WTC11 (cell line): Measurements from ENCODE around the gene GP9. TPM values are rescaled to one million over a fixed set of nuclear protein-coding genes. Genes with fewer than 3 reads are reported as not detected.

Experiments used
- ATAC-seq: fragments of 200-7000 bp; cut with Tn5 transposase; 2 replicates; pipeline ENCODE4 v1.10.0; 2021; ENCODE audit warnings: mild to moderate bottlenecking, moderate library complexity
- CTCF ChIA-PET: fragments of 300-600 bp; sonication (Branson Sonifier 250); formaldehyde crosslinking; loops from one replicate; lab custom pipeline; 2021; ENCODE audit warnings: antibody characterized with exemption; lab: Charles Lee
- POLR2A ChIA-PET: fragments of 350-600 bp; sonication (Branson Sonifier 250); formaldehyde crosslinking; loops from one replicate; lab custom pipeline; 2021; ENCODE audit warnings: antibody characterized with exemption; lab: Charles Lee
- DNase-seq: peaks from one replicate; pipeline ENCODE4 v3.0.0; 2021; ENCODE audit warnings: low spot score
- H3K27ac Mint-ChIP-seq: 2 replicates; pipeline ENCODE4 v1.8.0; 2021; ENCODE audit warnings: mixed read lengths
- H3K27me3 Mint-ChIP-seq: 2 replicates; pipeline ENCODE4 v1.8.0; 2021; ENCODE audit warnings: low read depth, mild to moderate bottlenecking, moderate library complexity, mixed read lengths
- H3K36me3 Mint-ChIP-seq: 2 replicates; pipeline ENCODE4 v1.8.0; 2021; ENCODE audit warnings: mixed read lengths
- H3K4me1 Mint-ChIP-seq: 2 replicates; pipeline ENCODE4 v1.8.0; 2022; ENCODE audit warnings: mixed read lengths
- H3K4me3 Mint-ChIP-seq: 2 replicates; pipeline ENCODE4 v1.8.0; 2021; ENCODE audit warnings: mild to moderate bottlenecking, moderate library complexity, mixed read lengths
- H3K9me3 Mint-ChIP-seq: 2 replicates; pipeline ENCODE4 v1.8.0; 2021; ENCODE audit warnings: mixed read lengths
- ESRRA ChIP-seq: sonication (generic); formaldehyde crosslinking; IDR thresholded peaks from 2 replicates; pipeline ENCODE4 v1.8.1; 2022; ENCODE audit warnings: mild to moderate bottlenecking, missing genetic modification reagents, borderline replicate concordance
- IRF2 ChIP-seq: sonication (generic); formaldehyde crosslinking; IDR thresholded peaks from 2 replicates; pipeline ENCODE4 v1.8.0; 2022; ENCODE audit warnings: low read depth, missing genetic modification reagents, borderline replicate concordance
- JAZF1 ChIP-seq: fragments of 250-450 bp; sonication (Bioruptor Pico); IDR thresholded peaks from 2 replicates; pipeline ENCODE4 v1.9.0; 2021; ENCODE audit warnings: moderate library complexity, mild to moderate bottlenecking, inconsistent platforms
- JUN ChIP-seq: sonication (generic); formaldehyde crosslinking; IDR thresholded peaks from 2 replicates; pipeline ENCODE4 v1.8.0; 2023; ENCODE audit warnings: mild to moderate bottlenecking, missing genetic modification reagents
- NFYB ChIP-seq: sonication (generic); formaldehyde crosslinking; conservative IDR thresholded peaks from 2 replicates; pipeline ENCODE4 v1.8.0; 2022; ENCODE audit warnings: low read depth, missing genetic modification reagents
- NR2C2 ChIP-seq: sonication (generic); formaldehyde crosslinking; IDR thresholded peaks from 2 replicates; pipeline ENCODE4 v1.8.0; 2022; ENCODE audit warnings: mild to moderate bottlenecking, missing genetic modification reagents
- OVOL2 ChIP-seq: fragments of 250-450 bp; sonication (Bioruptor Pico); IDR thresholded peaks from 2 replicates; pipeline ENCODE4 v1.9.0; 2021; ENCODE audit warnings: mild to moderate bottlenecking, borderline replicate concordance
- RELA ChIP-seq: sonication (generic); formaldehyde crosslinking; IDR thresholded peaks from 2 replicates; pipeline ENCODE4 v1.8.1; 2022; ENCODE audit warnings: missing genetic modification reagents, mild to moderate bottlenecking, borderline replicate concordance
- TEAD4 ChIP-seq: sonication (generic); formaldehyde crosslinking; IDR thresholded peaks from 2 replicates; pipeline ENCODE4 v1.8.0; 2022; ENCODE audit warnings: mild to moderate bottlenecking, missing genetic modification reagents
- TP53 ChIP-seq: sonication (generic); formaldehyde crosslinking; IDR thresholded peaks from 2 replicates; pipeline ENCODE4 v1.8.1; 2023; ENCODE audit warnings: mild to moderate bottlenecking, missing genetic modification reagents
- ZNF396 ChIP-seq: fragments of 250-450 bp; sonication (Bioruptor Pico); IDR thresholded peaks from 2 replicates; pipeline ENCODE4 v1.8.0; 2021; ENCODE audit warnings: mild to moderate bottlenecking, moderate library complexity, borderline replicate concordance
- ZNF423 ChIP-seq: fragments of 250-450 bp; sonication (Bioruptor Pico); IDR thresholded peaks from 2 replicates; pipeline ENCODE4 v2.1.2; 2022; ENCODE audit warnings: mild to moderate bottlenecking, moderate library complexity
- total RNA-seq: library from RNA; stranded (reverse); gene quantifications from 3 replicates; pipeline ENCODE4 v1.2.3, GENCODE V29; 2021
- TF ChIP-seq, protein P1 (sequence below): fragments of 250-450 bp; sonication (Bioruptor Pico); conservative IDR thresholded peaks from 2 replicates; pipeline ENCODE4 v1.9.0; 2021; ENCODE audit warnings: mild to moderate bottlenecking
- TF ChIP-seq, protein P2 (sequence below): fragments of 250-450 bp; sonication (Bioruptor Pico); IDR thresholded peaks from 2 replicates; pipeline ENCODE4 v1.9.0; 2021; ENCODE audit warnings: mild to moderate bottlenecking, borderline replicate concordance
- TF ChIP-seq, protein P3 (sequence below): sonication (generic); formaldehyde crosslinking; IDR thresholded peaks from 2 replicates; pipeline ENCODE4 v1.8.0; 2023; ENCODE audit warnings: missing genetic modification reagents
- TF ChIP-seq, protein P4 (sequence below): fragments of 250-450 bp; sonication (Bioruptor Pico); IDR thresholded peaks from 2 replicates; pipeline ENCODE4 v1.9.0; 2021; ENCODE audit warnings: moderate library complexity, mild to moderate bottlenecking, inconsistent platforms, borderline replicate concordance
- TF ChIP-seq, protein P5 (sequence below): sonication (generic); formaldehyde crosslinking; IDR thresholded peaks from 2 replicates; pipeline ENCODE4 v1.8.0; 2023; ENCODE audit warnings: mild to moderate bottlenecking, missing genetic modification reagents
- TF ChIP-seq, protein P6 (sequence below): sonication (generic); formaldehyde crosslinking; IDR thresholded peaks from 2 replicates; pipeline ENCODE4 v1.8.1; 2023; ENCODE audit warnings: mild to moderate bottlenecking, missing genetic modification reagents, moderate library complexity
- TF ChIP-seq, protein P7 (sequence below): sonication (generic); formaldehyde crosslinking; conservative IDR thresholded peaks from 2 replicates; pipeline ENCODE4 v1.8.1; 2023; ENCODE audit warnings: mild to moderate bottlenecking, low read depth, missing genetic modification reagents, moderate library complexity
- TF ChIP-seq, protein P8 (sequence below): fragments of 250-450 bp; sonication (Bioruptor Pico); IDR thresholded peaks from 2 replicates; pipeline ENCODE4 v1.8.0; 2021; ENCODE audit warnings: mild to moderate bottlenecking

GP9 gene
- total RNA-seq, 1 experiment from 2014 or later: not detected

DNA sequence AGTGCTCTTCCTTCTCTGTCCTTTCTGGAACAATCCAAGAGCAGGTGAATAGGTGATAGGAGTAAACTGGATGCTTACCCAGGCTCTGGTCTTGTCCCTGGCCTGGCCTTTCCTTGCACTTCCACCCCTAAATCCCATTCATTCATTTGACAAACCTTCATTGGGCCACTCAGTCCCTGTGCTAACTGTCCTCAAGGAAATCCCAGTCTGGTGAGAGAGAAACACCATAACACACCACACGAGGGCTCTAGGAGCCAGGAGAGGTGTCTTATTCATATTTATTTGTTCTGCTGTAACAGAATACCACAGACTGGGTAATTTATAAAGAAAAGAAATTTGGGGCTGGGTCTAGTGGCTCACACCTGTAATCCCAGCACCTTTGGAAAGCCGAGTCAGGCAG, 36.7 kb upstream of the GP9 start (continued):
- TF ChIP-seq, protein P1, sequence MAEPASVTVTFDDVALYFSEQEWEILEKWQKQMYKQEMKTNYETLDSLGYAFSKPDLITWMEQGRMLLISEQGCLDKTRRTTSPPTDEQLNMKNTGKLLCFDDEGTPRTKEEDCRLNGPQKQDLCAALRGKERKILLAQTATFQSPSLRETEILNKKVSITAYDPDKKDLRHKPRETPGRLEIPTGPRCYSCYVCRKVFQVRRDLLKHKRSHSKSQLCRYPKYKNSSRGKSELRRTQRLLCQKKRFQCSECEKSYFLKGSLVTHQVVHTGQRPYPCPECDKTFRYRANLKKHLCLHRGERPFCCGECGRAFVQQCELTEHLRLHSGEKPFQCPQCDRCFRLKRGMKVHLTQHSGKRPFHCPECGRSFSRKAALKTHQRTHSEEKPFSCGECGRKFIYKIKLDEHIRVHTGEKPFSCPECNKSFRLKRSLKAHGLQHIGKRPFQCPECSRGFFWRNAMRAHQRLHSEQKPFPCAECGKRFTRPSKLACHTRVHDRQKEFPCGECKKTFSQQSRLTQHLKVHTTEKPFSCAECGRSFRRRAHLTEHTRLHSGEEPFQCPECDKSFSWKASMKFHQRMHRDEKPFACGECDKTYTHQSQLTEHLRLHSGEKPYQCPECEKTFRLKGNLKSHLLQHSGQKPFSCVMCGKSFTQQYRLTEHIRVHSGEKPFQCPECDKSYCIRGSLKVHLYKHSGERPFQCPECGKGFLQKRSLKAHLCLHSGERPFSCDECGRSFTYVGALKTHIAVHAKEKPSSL (CRISPR knock-in tag): no peak
- no peak for TF ChIP-seq JAZF1 (CRISPR knock-in tag)
- TF ChIP-seq ZNF423 (CRISPR knock-in tag): no peak
- TF ChIP-seq, protein P2, sequence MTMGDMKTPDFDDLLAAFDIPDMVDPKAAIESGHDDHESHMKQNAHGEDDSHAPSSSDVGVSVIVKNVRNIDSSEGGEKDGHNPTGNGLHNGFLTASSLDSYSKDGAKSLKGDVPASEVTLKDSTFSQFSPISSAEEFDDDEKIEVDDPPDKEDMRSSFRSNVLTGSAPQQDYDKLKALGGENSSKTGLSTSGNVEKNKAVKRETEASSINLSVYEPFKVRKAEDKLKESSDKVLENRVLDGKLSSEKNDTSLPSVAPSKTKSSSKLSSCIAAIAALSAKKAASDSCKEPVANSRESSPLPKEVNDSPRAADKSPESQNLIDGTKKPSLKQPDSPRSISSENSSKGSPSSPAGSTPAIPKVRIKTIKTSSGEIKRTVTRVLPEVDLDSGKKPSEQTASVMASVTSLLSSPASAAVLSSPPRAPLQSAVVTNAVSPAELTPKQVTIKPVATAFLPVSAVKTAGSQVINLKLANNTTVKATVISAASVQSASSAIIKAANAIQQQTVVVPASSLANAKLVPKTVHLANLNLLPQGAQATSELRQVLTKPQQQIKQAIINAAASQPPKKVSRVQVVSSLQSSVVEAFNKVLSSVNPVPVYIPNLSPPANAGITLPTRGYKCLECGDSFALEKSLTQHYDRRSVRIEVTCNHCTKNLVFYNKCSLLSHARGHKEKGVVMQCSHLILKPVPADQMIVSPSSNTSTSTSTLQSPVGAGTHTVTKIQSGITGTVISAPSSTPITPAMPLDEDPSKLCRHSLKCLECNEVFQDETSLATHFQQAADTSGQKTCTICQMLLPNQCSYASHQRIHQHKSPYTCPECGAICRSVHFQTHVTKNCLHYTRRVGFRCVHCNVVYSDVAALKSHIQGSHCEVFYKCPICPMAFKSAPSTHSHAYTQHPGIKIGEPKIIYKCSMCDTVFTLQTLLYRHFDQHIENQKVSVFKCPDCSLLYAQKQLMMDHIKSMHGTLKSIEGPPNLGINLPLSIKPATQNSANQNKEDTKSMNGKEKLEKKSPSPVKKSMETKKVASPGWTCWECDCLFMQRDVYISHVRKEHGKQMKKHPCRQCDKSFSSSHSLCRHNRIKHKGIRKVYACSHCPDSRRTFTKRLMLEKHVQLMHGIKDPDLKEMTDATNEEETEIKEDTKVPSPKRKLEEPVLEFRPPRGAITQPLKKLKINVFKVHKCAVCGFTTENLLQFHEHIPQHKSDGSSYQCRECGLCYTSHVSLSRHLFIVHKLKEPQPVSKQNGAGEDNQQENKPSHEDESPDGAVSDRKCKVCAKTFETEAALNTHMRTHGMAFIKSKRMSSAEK (CRISPR knock-in tag): no peak
- TF ChIP-seq OVOL2 (CRISPR knock-in tag): no peak
- TF ChIP-seq NFYB (CRISPR knock-in tag): no peak
- no peak for TF ChIP-seq ESRRA (CRISPR knock-in tag)
- TF ChIP-seq, protein P3, sequence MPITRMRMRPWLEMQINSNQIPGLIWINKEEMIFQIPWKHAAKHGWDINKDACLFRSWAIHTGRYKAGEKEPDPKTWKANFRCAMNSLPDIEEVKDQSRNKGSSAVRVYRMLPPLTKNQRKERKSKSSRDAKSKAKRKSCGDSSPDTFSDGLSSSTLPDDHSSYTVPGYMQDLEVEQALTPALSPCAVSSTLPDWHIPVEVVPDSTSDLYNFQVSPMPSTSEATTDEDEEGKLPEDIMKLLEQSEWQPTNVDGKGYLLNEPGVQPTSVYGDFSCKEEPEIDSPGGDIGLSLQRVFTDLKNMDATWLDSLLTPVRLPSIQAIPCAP (CRISPR knock-in tag): no peak
- no peak for TF ChIP-seq IRF2

DNA sequence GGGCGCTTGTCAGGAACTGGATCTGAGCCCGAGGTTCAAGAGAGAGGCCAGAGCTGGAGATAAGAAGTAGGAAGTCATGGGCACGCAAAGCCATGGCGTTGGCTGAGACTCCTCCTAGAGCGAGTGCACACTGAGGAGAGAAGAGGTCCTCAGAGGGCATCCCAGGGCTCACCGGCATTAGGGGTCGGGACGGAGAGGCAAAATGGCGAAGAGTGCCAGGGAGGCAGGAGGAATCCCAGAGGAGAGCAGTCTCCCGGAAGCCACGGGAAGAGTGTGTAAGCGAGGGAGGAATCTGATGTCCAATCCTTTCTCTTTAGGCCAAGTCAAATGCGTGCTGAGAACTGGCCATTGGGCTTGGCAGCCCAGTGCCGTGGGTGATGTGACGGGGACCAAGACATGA, 35.5 kb upstream of the GP9 start:
- H3K27me3 Mint-ChIP-seq: peaks cover 51% of the 10 kb centered on the region
- TF ChIP-seq, protein P4, sequence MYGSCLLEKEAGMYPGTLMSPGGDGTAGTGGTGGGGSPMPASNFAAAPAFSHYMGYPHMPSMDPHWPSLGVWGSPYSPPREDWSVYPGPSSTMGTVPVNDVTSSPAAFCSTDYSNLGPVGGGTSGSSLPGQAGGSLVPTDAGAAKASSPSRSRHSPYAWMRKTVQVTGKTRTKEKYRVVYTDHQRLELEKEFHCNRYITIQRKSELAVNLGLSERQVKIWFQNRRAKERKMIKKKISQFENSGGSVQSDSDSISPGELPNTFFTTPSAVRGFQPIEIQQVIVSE (CRISPR knock-in tag): no peak
- TF ChIP-seq, protein P5, sequence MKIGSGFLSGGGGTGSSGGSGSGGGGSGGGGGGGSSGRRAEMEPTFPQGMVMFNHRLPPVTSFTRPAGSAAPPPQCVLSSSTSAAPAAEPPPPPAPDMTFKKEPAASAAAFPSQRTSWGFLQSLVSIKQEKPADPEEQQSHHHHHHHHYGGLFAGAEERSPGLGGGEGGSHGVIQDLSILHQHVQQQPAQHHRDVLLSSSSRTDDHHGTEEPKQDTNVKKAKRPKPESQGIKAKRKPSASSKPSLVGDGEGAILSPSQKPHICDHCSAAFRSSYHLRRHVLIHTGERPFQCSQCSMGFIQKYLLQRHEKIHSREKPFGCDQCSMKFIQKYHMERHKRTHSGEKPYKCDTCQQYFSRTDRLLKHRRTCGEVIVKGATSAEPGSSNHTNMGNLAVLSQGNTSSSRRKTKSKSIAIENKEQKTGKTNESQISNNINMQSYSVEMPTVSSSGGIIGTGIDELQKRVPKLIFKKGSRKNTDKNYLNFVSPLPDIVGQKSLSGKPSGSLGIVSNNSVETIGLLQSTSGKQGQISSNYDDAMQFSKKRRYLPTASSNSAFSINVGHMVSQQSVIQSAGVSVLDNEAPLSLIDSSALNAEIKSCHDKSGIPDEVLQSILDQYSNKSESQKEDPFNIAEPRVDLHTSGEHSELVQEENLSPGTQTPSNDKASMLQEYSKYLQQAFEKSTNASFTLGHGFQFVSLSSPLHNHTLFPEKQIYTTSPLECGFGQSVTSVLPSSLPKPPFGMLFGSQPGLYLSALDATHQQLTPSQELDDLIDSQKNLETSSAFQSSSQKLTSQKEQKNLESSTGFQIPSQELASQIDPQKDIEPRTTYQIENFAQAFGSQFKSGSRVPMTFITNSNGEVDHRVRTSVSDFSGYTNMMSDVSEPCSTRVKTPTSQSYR: no peak
- TF ChIP-seq JUN (CRISPR knock-in tag): no peak
- TF ChIP-seq, protein P6, sequence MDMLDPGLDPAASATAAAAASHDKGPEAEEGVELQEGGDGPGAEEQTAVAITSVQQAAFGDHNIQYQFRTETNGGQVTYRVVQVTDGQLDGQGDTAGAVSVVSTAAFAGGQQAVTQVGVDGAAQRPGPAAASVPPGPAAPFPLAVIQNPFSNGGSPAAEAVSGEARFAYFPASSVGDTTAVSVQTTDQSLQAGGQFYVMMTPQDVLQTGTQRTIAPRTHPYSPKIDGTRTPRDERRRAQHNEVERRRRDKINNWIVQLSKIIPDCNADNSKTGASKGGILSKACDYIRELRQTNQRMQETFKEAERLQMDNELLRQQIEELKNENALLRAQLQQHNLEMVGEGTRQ (CRISPR knock-in tag): no peak
- no peak for TF ChIP-seq NR2C2
- TF ChIP-seq RELA (CRISPR knock-in tag): no peak
- no peak for TF ChIP-seq TEAD4 (CRISPR knock-in tag)
- TF ChIP-seq TP53 (CRISPR knock-in tag): no peak
- TF ChIP-seq, protein P7, sequence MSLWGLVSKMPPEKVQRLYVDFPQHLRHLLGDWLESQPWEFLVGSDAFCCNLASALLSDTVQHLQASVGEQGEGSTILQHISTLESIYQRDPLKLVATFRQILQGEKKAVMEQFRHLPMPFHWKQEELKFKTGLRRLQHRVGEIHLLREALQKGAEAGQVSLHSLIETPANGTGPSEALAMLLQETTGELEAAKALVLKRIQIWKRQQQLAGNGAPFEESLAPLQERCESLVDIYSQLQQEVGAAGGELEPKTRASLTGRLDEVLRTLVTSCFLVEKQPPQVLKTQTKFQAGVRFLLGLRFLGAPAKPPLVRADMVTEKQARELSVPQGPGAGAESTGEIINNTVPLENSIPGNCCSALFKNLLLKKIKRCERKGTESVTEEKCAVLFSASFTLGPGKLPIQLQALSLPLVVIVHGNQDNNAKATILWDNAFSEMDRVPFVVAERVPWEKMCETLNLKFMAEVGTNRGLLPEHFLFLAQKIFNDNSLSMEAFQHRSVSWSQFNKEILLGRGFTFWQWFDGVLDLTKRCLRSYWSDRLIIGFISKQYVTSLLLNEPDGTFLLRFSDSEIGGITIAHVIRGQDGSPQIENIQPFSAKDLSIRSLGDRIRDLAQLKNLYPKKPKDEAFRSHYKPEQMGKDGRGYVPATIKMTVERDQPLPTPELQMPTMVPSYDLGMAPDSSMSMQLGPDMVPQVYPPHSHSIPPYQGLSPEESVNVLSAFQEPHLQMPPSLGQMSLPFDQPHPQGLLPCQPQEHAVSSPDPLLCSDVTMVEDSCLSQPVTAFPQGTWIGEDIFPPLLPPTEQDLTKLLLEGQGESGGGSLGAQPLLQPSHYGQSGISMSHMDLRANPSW (CRISPR knock-in tag): no peak
- TF ChIP-seq ZNF396 (CRISPR knock-in tag): no peak
- TF ChIP-seq, protein P8, sequence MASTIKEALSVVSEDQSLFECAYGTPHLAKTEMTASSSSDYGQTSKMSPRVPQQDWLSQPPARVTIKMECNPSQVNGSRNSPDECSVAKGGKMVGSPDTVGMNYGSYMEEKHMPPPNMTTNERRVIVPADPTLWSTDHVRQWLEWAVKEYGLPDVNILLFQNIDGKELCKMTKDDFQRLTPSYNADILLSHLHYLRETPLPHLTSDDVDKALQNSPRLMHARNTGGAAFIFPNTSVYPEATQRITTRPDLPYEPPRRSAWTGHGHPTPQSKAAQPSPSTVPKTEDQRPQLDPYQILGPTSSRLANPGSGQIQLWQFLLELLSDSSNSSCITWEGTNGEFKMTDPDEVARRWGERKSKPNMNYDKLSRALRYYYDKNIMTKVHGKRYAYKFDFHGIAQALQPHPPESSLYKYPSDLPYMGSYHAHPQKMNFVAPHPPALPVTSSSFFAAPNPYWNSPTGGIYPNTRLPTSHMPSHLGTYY (CRISPR knock-in tag): no peak

More for the DNA sequence above, 35.5 kb upstream of the GP9 start:
- no peak overlapping the region for H3K4me3 Mint-ChIP-seq
- ATAC-seq (no peak), DNase-seq (no peak)
- peaks cover 6% of the 10 kb centered on the region; the same call in 1 of the 2 replicates for H3K9me3 Mint-ChIP-seq
- ChIA-PET POLR2A (no interaction called here), CTCF (interaction anchor here (1.0 to 5.7 kb wide), 3 partner anchors 9 to 55 kb away, joined by 5 to 25 read pairs (median 12); no protein-coding TSS in a partner anchor)
- peaks cover 5% of the 10 kb centered on the region; the same call in 1 of the 2 replicates for H3K4me1 Mint-ChIP-seq
- H3K36me3 Mint-ChIP-seq: no peaks in the 10 kb centered on the region
- no peak overlapping the region for H3K27ac Mint-ChIP-seq
